ENCODE measurements around the gene SDK1.

SDK1 gene

GRCh38 chr7:4269746-4270145, 968.7 kb downstream of the SDK1 start:
- in situ Hi-C loops (cut with HindIII; ENCODE audit: low sequenced_read_pairs) = no loop called here
- no peak for TF ChIP-seq CTCF (IDR thresholded peaks at IDR 0.05; ENCODE audit: low read depth, low read length, missing control alignments)
- no peak overlapping the region for H3K4me3 ChIP-seq (ENCODE audit: low read depth, low read length)
- DNase-seq (ENCODE audit: low read depth) = no peak

- TF ChIP-seq CTCF (IDR thresholded peaks at IDR 0.05; ENCODE audit: low read depth, low read length, missing control alignments) = no peak
- DNase-seq (ENCODE audit: low read depth) = no peak
- no peak overlapping the region for H3K4me3 ChIP-seq (ENCODE audit: low read depth, low read length)
- in situ Hi-C loops (cut with HindIII; ENCODE audit: low sequenced_read_pairs) = no loop called here
Observed at GRCh38 chr7:4270268-4270667, 969.2 kb downstream of the SDK1 start.

- no peak for TF ChIP-seq CTCF (IDR thresholded peaks at IDR 0.05; ENCODE audit: low read depth, low read length, missing control alignments)
- in situ Hi-C loops (cut with HindIII; ENCODE audit: low sequenced_read_pairs) = no loop called here
- no peak for DNase-seq (ENCODE audit: low read depth)
- H3K4me3 ChIP-seq (ENCODE audit: low read depth, low read length) = no peak overlapping the region
Observed at GRCh38 chr7:4270941-4271715, 970.1 kb downstream of the SDK1 start.

- TF ChIP-seq CTCF (IDR thresholded peaks at IDR 0.05; ENCODE audit: low read depth, low read length, missing control alignments) = no peak
- no peak overlapping the region for H3K4me3 ChIP-seq (ENCODE audit: low read depth, low read length)
- in situ Hi-C loops (cut with HindIII; ENCODE audit: low sequenced_read_pairs) = no loop called here
- no peak for DNase-seq (ENCODE audit: low read depth)
Observed at GRCh38 chr7:4271716-4272015, 970.6 kb downstream of the SDK1 start.

- no peak overlapping the region for H3K4me3 ChIP-seq (ENCODE audit: low read depth, low read length)
- in situ Hi-C loops (cut with HindIII; ENCODE audit: low sequenced_read_pairs) = no loop called here
- TF ChIP-seq CTCF (IDR thresholded peaks at IDR 0.05; ENCODE audit: low read depth, low read length, missing control alignments) = no peak
- no peak for DNase-seq (ENCODE audit: low read depth)
Observed at GRCh38 chr7:4272141-4272540, 971.1 kb downstream of the SDK1 start.

GRCh38 chr7:4273566-4274230, 972.6 kb downstream of the SDK1 start:
- TF ChIP-seq CTCF (IDR thresholded peaks at IDR 0.05; ENCODE audit: low read depth, low read length, missing control alignments) = no peak
- DNase-seq (ENCODE audit: low read depth) = no peak
- in situ Hi-C loops (cut with HindIII; ENCODE audit: low sequenced_read_pairs) = no loop called here

More at GRCh38 chr7:4273566-4274230, 972.6 kb downstream of the SDK1 start:
- no peak overlapping the region for H3K4me3 ChIP-seq (ENCODE audit: low read depth, low read length)

Data from astrocyte of the cerebellum (primary cell).